HepG2 (cell line): Measurements from ENCODE around the gene HOMEZ. TPM values are rescaled to one million over a fixed set of nuclear protein-coding genes. Genes with fewer than 3 reads are reported as not detected.
A peak's percentile ranks its signal among the peaks of the same experiment; 100 is the strongest.

Source experiments
- ARNT2 ChIP-seq: sonication (generic); formaldehyde crosslinking; IDR thresholded peaks from 2 replicates; pipeline ENCODE4 v1.8.0; 2022; ENCODE audit warnings: mild to moderate bottlenecking, low read depth, missing genetic modification reagents, moderate library complexity
- HMGXB3 ChIP-seq: sonication (generic); formaldehyde crosslinking; IDR thresholded peaks from 2 replicates; pipeline ENCODE4 v1.4.0; 2020; ENCODE audit warnings: missing genetic modification reagents, borderline replicate concordance
- KAT8 ChIP-seq: IDR thresholded peaks from 2 replicates; pipeline ENCODE4 v1.6.1; 2016; ENCODE audit warnings: missing genetic modification reagents, missing compliant biosample characterization
- KLF16 ChIP-seq, 2 experiments: sonication (generic) in 1 of 2; formaldehyde crosslinking in 1 of 2; IDR thresholded peaks; 2 replicates each; pipeline versions ENCODE4 v1.6.1 to v1.8.0; 2016 to 2023; ENCODE audit warnings: missing genetic modification reagents in 2 of 2, missing compliant biosample characterization in 1 of 2
- NFKB2 ChIP-seq: sonication (generic); formaldehyde crosslinking; IDR thresholded peaks from 2 replicates; pipeline ENCODE4 v1.4.0; 2020; ENCODE audit warnings: missing genetic modification reagents, borderline replicate concordance
- RAD51 ChIP-seq: fragments of 450-650 bp; IDR thresholded peaks from 2 replicates; pipeline ENCODE4 v1.6.1; 2016; ENCODE audit warnings: borderline replicate concordance
- RFXANK ChIP-seq: IDR thresholded peaks from 2 replicates; pipeline ENCODE4 v1.6.1; 2016
- SIX1 ChIP-seq: sonication (generic); formaldehyde crosslinking; IDR thresholded peaks from 2 replicates; pipeline ENCODE4 v1.4.0; 2020; ENCODE audit warnings: missing genetic modification reagents, borderline replicate concordance
- SMAD3 ChIP-seq: sonication (generic); formaldehyde crosslinking; IDR thresholded peaks from 2 replicates; pipeline ENCODE4 v1.4.0; 2020; ENCODE audit warnings: missing genetic modification reagents
- TP53 ChIP-seq: sonication (generic); formaldehyde crosslinking; conservative IDR thresholded peaks from 2 replicates; pipeline ENCODE4 v1.4.0; 2020; ENCODE audit warnings: missing genetic modification reagents
- ZBTB4 ChIP-seq: sonication (generic); formaldehyde crosslinking; IDR thresholded peaks from 2 replicates; pipeline ENCODE4 v1.4.0; 2020; ENCODE audit warnings: missing genetic modification reagents, mild to moderate bottlenecking, borderline replicate concordance
- ZFP1 ChIP-seq: IDR thresholded peaks from 2 replicates; pipeline ENCODE4 v1.6.1; 2016
- ZFP36L2 ChIP-seq: sonication (generic); formaldehyde crosslinking; IDR thresholded peaks from 2 replicates; pipeline ENCODE4 v1.4.0; 2020; ENCODE audit warnings: missing genetic modification reagents
- ZNF546 ChIP-seq: sonication (generic); formaldehyde crosslinking; conservative IDR thresholded peaks from 2 replicates; pipeline ENCODE4 v1.8.1; 2023; ENCODE audit warnings: mild to moderate bottlenecking, missing genetic modification reagents
- ZNF563 ChIP-seq: sonication (generic); formaldehyde crosslinking; IDR thresholded peaks from 2 replicates; pipeline ENCODE4 v1.8.0; 2022; ENCODE audit warnings: mild to moderate bottlenecking, moderate library complexity, missing genetic modification reagents
- ZNF577 ChIP-seq: sonication (generic); formaldehyde crosslinking; IDR thresholded peaks from 2 replicates; pipeline ENCODE4 v1.4.0; 2020; ENCODE audit warnings: mild to moderate bottlenecking, low read depth, missing genetic modification reagents, borderline replicate concordance
- polyA plus RNA-seq, 8 experiments: library from polyadenylated mRNA; depleted of rRNA in 3 of 8; stranded (reverse) in 7 of 8; unstranded in 1 of 8; fragments of >200 nt; fragmentation: Illumina TruSeq in 4 of 8; extraction: Trizol in 4 of 8; gene quantifications; 2 replicates each; pipeline versions ENCODE4 v1.2.1 to v1.2.3, GENCODE V29; 2011 to 2016; ENCODE audit warnings: low read depth in 4 of 8, missing spikeins in 1 of 8, mixed read lengths in 1 of 8; ENCODE audit not compliant: insufficient read depth in 1 of 8
- total RNA-seq, 5 experiments: library from RNA; depleted of rRNA; stranded (reverse); fragments of >200 nt; fragmentation: Illumina TruSeq; extraction: Trizol; gene quantifications; 2 replicates each; pipeline ENCODE4 v1.2.3, GENCODE V29; 2016; ENCODE audit warnings: low read depth in 1 of 5
- TF ChIP-seq, protein P1 (sequence below): sonication (generic); formaldehyde crosslinking; IDR thresholded peaks from 2 replicates; pipeline ENCODE4 v1.5.0; 2020; ENCODE audit warnings: mild to moderate bottlenecking, missing genetic modification reagents

Gene HOMEZ
- total and polyA plus RNA-seq, 2 of the 13 experiments (the other 11 are each of a cell fraction or from before 2014, with no cell fraction given), result 14.5 to 31.8 TPM

- TF ChIP-seq, protein P1, sequence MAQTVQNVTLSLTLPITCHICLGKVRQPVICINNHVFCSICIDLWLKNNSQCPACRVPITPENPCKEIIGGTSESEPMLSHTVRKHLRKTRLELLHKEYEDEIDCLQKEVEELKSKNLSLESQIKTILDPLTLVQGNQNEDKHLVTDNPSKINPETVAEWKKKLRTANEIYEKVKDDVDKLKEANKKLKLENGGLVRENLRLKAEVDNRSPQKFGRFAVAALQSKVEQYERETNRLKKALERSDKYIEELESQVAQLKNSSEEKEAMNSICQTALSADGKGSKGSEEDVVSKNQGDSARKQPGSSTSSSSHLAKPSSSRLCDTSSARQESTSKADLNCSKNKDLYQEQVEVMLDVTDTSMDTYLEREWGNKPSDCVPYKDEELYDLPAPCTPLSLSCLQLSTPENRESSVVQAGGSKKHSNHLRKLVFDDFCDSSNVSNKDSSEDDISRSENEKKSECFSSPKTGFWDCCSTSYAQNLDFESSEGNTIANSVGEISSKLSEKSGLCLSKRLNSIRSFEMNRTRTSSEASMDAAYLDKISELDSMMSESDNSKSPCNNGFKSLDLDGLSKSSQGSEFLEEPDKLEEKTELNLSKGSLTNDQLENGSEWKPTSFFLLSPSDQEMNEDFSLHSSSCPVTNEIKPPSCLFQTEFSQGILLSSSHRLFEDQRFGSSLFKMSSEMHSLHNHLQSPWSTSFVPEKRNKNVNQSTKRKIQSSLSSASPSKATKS (CRISPR knock-in tag), result no peak
- TF ChIP-seq KAT8 (CRISPR knock-in tag), result peak; percentile 76
- TF ChIP-seq SMAD3, result peak; percentile 76; the same call in 1 of the 2 replicates
- 0 out of 2 replicates have a peak, but pooled peaks have one; percentile 34 for TF ChIP-seq RFXANK (CRISPR knock-in tag)
- peak; percentile 56; the same call in 1 of the 2 replicates for TF ChIP-seq ZFP36L2
- 0 out of 2 replicates have a peak, but pooled peaks have one; percentile 10 for TF ChIP-seq ZFP1 (CRISPR knock-in tag)
- TF ChIP-seq ZNF563 (CRISPR knock-in tag), result peak; percentile 81
- TF ChIP-seq NFKB2, result peak; percentile 90
- TF ChIP-seq TP53 (CRISPR knock-in tag), result peak; percentile 19; the same call in 1 of the 2 replicates
- peak; percentile 86; the same call in 1 of the 2 replicates for TF ChIP-seq ARNT2
- peak; percentile 71; the same call in 1 of the 2 replicates for TF ChIP-seq ZNF546 (CRISPR knock-in tag)
- no peak; the same call in 1 of the 2 replicates for TF ChIP-seq ZBTB4 (CRISPR knock-in tag)
- TF ChIP-seq HMGXB3 (CRISPR knock-in tag), result peak; percentile 54
- TF ChIP-seq ZNF577 (CRISPR knock-in tag), result 0 out of 2 replicates have a peak, but pooled peaks have one; percentile 18
- no peak for TF ChIP-seq SIX1
- TF ChIP-seq RAD51, result no peak
- TF ChIP-seq KLF16 (CRISPR knock-in tag; IDR thresholded peaks at IDR 0.05), result peak in 1 of 2 experiments; percentile 64; a peak in 2 of 4 replicates
Observed at GRCh38 chr14:23302290-23303225, 16.6 kb upstream of the HOMEZ start, which contains the start of gene PPP1R3E (continued).
